HepG2 (cell line): ENCODE results near the gene DHX29. TPM values are rescaled to one million over a fixed set of nuclear protein-coding genes. Genes with fewer than 3 reads are reported as not detected.

ENCODE experiments used
- AHR ChIP-seq: IDR thresholded peaks from 2 replicates; pipeline ENCODE4 v1.6.1; 2018; ENCODE audit warnings: missing genetic modification reagents, missing compliant biosample characterization
- ERF ChIP-seq: IDR thresholded peaks from 2 replicates; pipeline ENCODE4 v1.6.1; 2018; ENCODE audit warnings: missing biosample characterization, missing genetic modification reagents
- FLYWCH1 ChIP-seq: sonication (generic); formaldehyde crosslinking; IDR thresholded peaks from 2 replicates; pipeline ENCODE4 v1.8.1; 2023; ENCODE audit warnings: mild to moderate bottlenecking, missing genetic modification reagents
- GPN1 ChIP-seq: sonication (generic); formaldehyde crosslinking; IDR thresholded peaks from 2 replicates; pipeline ENCODE4 v1.5.1; 2020; ENCODE audit warnings: missing genetic modification reagents, borderline replicate concordance
- GZF1 ChIP-seq: sonication (generic); formaldehyde crosslinking; IDR thresholded peaks from 2 replicates; pipeline ENCODE4 v1.5.1; 2020; ENCODE audit warnings: mild to moderate bottlenecking, missing genetic modification reagents
- HMG20A ChIP-seq: IDR thresholded peaks from 2 replicates; pipeline ENCODE4 v1.6.1; 2016; ENCODE audit warnings: borderline replicate concordance
- MED13 ChIP-seq: sonication (generic); formaldehyde crosslinking; IDR thresholded peaks from 2 replicates; pipeline ENCODE4 v1.5.0; 2020; ENCODE audit warnings: missing genetic modification reagents
- MXD4 ChIP-seq: IDR thresholded peaks from 2 replicates; pipeline ENCODE4 v1.6.1; 2016; ENCODE audit warnings: mild to moderate bottlenecking, missing biosample characterization, missing genetic modification reagents
- NRL ChIP-seq: sonication (generic); formaldehyde crosslinking; IDR thresholded peaks from 2 replicates; pipeline ENCODE4 v1.5.0; 2020; ENCODE audit warnings: missing genetic modification reagents, mild to moderate bottlenecking, moderate library complexity, borderline replicate concordance
- SMAD9 ChIP-seq: sonication (generic); formaldehyde crosslinking; IDR thresholded peaks from 2 replicates; pipeline ENCODE4 v1.5.1; 2020; ENCODE audit warnings: mild to moderate bottlenecking, missing genetic modification reagents
- SP2 ChIP-seq: sonication (generic); formaldehyde crosslinking; IDR thresholded peaks from 2 replicates; pipeline ENCODE4 v1.5.1; 2020; ENCODE audit warnings: mild to moderate bottlenecking, missing genetic modification reagents
- SP5 ChIP-seq: IDR thresholded peaks from 2 replicates; pipeline ENCODE4 v1.6.1; 2016; ENCODE audit warnings: low read depth, borderline replicate concordance
- TMF1 ChIP-seq: sonication (generic); formaldehyde crosslinking; IDR thresholded peaks from 2 replicates; pipeline ENCODE4 v1.8.1; 2022; ENCODE audit warnings: low read depth, missing genetic modification reagents
- ZNF329 ChIP-seq: sonication (generic); formaldehyde crosslinking; IDR thresholded peaks from 2 replicates; pipeline ENCODE4 v1.9.0; 2021; ENCODE audit warnings: low read depth, mild to moderate bottlenecking, missing genetic modification reagents
- ZNF496 ChIP-seq: sonication (generic); formaldehyde crosslinking; IDR thresholded peaks from 2 replicates; pipeline ENCODE4 v1.8.1; 2023; ENCODE audit warnings: mild to moderate bottlenecking, moderate library complexity, missing genetic modification reagents; ENCODE audit not compliant: insufficient replicate concordance
- ZNF572 ChIP-seq: sonication (generic); formaldehyde crosslinking; IDR thresholded peaks from 2 replicates; pipeline ENCODE4 v1.5.1; 2020; ENCODE audit warnings: mild to moderate bottlenecking, missing genetic modification reagents
- ZNF703 ChIP-seq: sonication (generic); formaldehyde crosslinking; IDR thresholded peaks from 2 replicates; pipeline ENCODE4 v1.5.1; 2020; ENCODE audit warnings: missing genetic modification reagents, mild to moderate bottlenecking, moderate library complexity, borderline replicate concordance
- ZNF878 ChIP-seq: sonication (generic); formaldehyde crosslinking; IDR thresholded peaks from 2 replicates; pipeline ENCODE4 v1.8.1; 2023; ENCODE audit warnings: mild to moderate bottlenecking, missing genetic modification reagents, moderate library complexity
- ZNF891 ChIP-seq: sonication (generic); formaldehyde crosslinking; IDR thresholded peaks from 2 replicates; pipeline ENCODE4 v1.5.0; 2020; ENCODE audit warnings: mild to moderate bottlenecking, missing genetic modification reagents
- ZSCAN25 ChIP-seq: sonication (generic); formaldehyde crosslinking; IDR thresholded peaks from 2 replicates; pipeline ENCODE4 v1.8.0; 2022; ENCODE audit warnings: mild to moderate bottlenecking, missing genetic modification reagents
- polyA plus RNA-seq, 8 experiments: library from polyadenylated mRNA; depleted of rRNA in 3 of 8; stranded (reverse) in 7 of 8; unstranded in 1 of 8; fragments of >200 nt; fragmentation: Illumina TruSeq in 4 of 8; extraction: Trizol in 4 of 8; gene quantifications; 2 replicates each; pipeline versions ENCODE4 v1.2.1 to v1.2.3, GENCODE V29; 2011 to 2016; ENCODE audit warnings: low read depth in 4 of 8, missing spikeins in 1 of 8, mixed read lengths in 1 of 8; ENCODE audit not compliant: insufficient read depth in 1 of 8
- total RNA-seq, 5 experiments: library from RNA; depleted of rRNA; stranded (reverse); fragments of >200 nt; fragmentation: Illumina TruSeq; extraction: Trizol; gene quantifications; 2 replicates each; pipeline ENCODE4 v1.2.3, GENCODE V29; 2016; ENCODE audit warnings: low read depth in 1 of 5
- TF ChIP-seq, protein P1 (sequence below): sonication (generic); formaldehyde crosslinking; IDR thresholded peaks from 2 replicates; pipeline ENCODE4 v1.8.1; 2023; ENCODE audit warnings: mild to moderate bottlenecking, inconsistent platforms, moderate library complexity, missing genetic modification reagents, borderline replicate concordance
- TF ChIP-seq, protein P2 (sequence below): fragments of 450-650 bp; IDR thresholded peaks from 2 replicates; pipeline ENCODE4 v1.6.1; 2017; ENCODE audit warnings: mild to moderate bottlenecking
- TF ChIP-seq, protein P3 (sequence below): sonication (generic); formaldehyde crosslinking; IDR thresholded peaks from 2 replicates; pipeline ENCODE4 v1.5.0; 2020; ENCODE audit warnings: mild to moderate bottlenecking, missing genetic modification reagents, moderate library complexity
- TF ChIP-seq, protein P4 (sequence below): sonication (generic); formaldehyde crosslinking; IDR thresholded peaks from 2 replicates; pipeline ENCODE4 v1.4.0; 2020; ENCODE audit warnings: mild to moderate bottlenecking, missing genetic modification reagents

The DHX29 gene
- total and polyA plus RNA-seq, 2 of the 13 experiments (the other 11 are each of a cell fraction or from before 2014, with no cell fraction given), result 1.9 to 22.0 TPM

DNA sequence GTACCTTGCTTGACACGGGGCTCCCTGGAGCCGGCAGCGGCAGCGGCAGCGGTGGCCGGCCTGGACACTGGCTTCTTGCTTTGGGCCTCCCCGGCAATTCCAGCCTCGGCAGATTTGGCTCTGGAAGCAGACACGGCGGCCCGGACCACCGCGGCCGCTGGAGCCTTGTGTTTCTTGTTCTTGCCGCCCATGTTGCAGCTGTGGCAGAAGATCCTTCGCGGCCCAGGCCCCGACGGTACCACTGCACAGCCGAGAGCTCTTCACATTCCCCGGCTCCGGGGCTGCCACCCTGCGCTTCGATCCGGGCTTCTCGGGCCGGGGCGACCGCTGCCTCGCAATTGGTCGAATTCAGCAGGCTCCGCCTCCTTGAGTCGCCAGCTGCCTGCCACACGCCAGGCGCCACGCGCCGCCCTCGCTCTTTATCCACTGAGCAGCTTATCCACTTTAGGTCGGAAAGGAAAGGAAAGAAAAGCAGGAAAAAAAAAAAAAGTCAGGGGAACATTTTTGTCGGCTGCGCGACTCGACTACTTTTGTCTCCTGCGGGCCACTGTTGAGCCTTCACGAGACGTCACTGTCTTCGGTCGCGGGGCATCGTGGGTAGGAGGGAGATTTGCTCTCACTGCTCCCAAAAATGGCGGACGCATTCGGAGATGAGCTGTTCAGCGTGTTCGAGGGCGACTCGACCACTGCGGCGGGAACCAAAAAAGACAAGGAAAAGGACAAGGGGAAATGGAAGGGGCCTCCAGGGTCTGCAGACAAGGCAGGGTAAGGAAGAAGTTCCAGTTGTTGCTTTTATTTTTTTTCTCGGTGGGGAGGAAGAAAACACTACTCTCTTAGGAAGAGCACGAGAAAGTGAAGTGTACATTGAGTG, at the start of gene DHX29, which contains the start of gene MTREX (continued):
- no peak for TF ChIP-seq GZF1 (CRISPR knock-in tag)
- peak; percentile 72 for TF ChIP-seq ERF
- TF ChIP-seq SP5 (CRISPR knock-in tag), result no peak
- TF ChIP-seq, protein P1, sequence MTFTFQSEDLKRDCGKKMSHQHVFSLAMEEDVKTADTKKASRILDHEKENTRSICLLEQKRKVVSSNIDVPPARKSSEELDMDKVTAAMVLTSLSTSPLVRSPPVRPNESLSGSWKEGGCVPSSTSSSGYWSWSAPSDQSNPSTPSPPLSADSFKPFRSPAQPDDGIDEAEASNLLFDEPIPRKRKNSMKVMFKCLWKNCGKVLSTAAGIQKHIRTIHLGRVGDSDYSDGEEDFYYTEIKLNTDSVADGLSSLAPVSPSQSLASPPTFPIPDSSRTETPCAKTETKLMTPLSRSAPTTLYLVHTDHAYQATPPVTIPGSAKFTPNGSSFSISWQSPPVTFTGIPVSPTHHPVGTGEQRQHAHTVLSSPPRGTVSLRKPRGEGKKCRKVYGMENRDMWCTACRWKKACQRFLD (CRISPR knock-in tag), result no peak
- no peak for TF ChIP-seq ZNF572 (CRISPR knock-in tag)
- 0 out of 2 replicates have a peak, but pooled peaks have one; percentile 44 for TF ChIP-seq ZNF891 (CRISPR knock-in tag)
- 0 out of 2 replicates have a peak, but pooled peaks have one; percentile 70 for TF ChIP-seq FLYWCH1
- TF ChIP-seq, protein P2, sequence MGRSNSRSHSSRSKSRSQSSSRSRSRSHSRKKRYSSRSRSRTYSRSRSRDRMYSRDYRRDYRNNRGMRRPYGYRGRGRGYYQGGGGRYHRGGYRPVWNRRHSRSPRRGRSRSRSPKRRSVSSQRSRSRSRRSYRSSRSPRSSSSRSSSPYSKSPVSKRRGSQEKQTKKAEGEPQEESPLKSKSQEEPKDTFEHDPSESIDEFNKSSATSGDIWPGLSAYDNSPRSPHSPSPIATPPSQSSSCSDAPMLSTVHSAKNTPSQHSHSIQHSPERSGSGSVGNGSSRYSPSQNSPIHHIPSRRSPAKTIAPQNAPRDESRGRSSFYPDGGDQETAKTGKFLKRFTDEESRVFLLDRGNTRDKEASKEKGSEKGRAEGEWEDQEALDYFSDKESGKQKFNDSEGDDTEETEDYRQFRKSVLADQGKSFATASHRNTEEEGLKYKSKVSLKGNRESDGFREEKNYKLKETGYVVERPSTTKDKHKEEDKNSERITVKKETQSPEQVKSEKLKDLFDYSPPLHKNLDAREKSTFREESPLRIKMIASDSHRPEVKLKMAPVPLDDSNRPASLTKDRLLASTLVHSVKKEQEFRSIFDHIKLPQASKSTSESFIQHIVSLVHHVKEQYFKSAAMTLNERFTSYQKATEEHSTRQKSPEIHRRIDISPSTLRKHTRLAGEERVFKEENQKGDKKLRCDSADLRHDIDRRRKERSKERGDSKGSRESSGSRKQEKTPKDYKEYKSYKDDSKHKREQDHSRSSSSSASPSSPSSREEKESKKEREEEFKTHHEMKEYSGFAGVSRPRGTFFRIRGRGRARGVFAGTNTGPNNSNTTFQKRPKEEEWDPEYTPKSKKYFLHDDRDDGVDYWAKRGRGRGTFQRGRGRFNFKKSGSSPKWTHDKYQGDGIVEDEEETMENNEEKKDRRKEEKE, result no peak
- TF ChIP-seq GPN1, result no peak
- 0 out of 2 replicates have a peak, but pooled peaks have one; percentile 10 for TF ChIP-seq ZNF878 (CRISPR knock-in tag)
- TF ChIP-seq ZSCAN25 (CRISPR knock-in tag), result no peak
- TF ChIP-seq, protein P3, sequence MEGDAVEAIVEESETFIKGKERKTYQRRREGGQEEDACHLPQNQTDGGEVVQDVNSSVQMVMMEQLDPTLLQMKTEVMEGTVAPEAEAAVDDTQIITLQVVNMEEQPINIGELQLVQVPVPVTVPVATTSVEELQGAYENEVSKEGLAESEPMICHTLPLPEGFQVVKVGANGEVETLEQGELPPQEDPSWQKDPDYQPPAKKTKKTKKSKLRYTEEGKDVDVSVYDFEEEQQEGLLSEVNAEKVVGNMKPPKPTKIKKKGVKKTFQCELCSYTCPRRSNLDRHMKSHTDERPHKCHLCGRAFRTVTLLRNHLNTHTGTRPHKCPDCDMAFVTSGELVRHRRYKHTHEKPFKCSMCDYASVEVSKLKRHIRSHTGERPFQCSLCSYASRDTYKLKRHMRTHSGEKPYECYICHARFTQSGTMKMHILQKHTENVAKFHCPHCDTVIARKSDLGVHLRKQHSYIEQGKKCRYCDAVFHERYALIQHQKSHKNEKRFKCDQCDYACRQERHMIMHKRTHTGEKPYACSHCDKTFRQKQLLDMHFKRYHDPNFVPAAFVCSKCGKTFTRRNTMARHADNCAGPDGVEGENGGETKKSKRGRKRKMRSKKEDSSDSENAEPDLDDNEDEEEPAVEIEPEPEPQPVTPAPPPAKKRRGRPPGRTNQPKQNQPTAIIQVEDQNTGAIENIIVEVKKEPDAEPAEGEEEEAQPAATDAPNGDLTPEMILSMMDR, result no peak
- TF ChIP-seq MED13 (CRISPR knock-in tag), result 0 out of 2 replicates have a peak, but pooled peaks have one; percentile 31
- peak; percentile 59; the same call in 1 of the 2 replicates for TF ChIP-seq NRL
- peak; percentile 51; the same call in 1 of the 2 replicates for TF ChIP-seq TMF1 (CRISPR knock-in tag)
- TF ChIP-seq HMG20A (CRISPR knock-in tag), result no peak
- TF ChIP-seq, protein P4, sequence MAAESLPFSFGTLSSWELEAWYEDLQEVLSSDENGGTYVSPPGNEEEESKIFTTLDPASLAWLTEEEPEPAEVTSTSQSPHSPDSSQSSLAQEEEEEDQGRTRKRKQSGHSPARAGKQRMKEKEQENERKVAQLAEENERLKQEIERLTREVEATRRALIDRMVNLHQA (CRISPR knock-in tag), result no peak
- no peak for TF ChIP-seq ZNF496 (CRISPR knock-in tag)
- TF ChIP-seq ZNF703, result no peak
- no peak for TF ChIP-seq AHR (CRISPR knock-in tag)
- TF ChIP-seq SP2 (CRISPR knock-in tag), result no peak
- TF ChIP-seq MXD4 (CRISPR knock-in tag), result peak; percentile 64
- no peak; the same call in 1 of the 2 replicates for TF ChIP-seq SMAD9 (CRISPR knock-in tag)
- 0 out of 2 replicates have a peak, but pooled peaks have one; percentile 17 for TF ChIP-seq ZNF329
